ENCODE measurements around the gene STAT2.

- TF ChIP-seq POLR2A (IDR thresholded peaks at IDR 0.05) (no peak), CTCF (IDR thresholded peaks at IDR 0.05 in 4 of 5, conservative IDR thresholded peaks at IDR 0.05 in 1 of 5) (no peak)
Measured at GRCh38 chr12:56336361-56337167, 23.3 kb downstream of the STAT2 start.

All from gastrocnemius medialis (tissue), 4 donors.